GM21528 (cell line): ENCODE measurements around the gene SLC9A2.

Source experiments
- ATAC-seq: cut with Tn5 transposase; IDR thresholded peaks from one replicate; pipeline ENCODE4 v1.9.1; 2021; ENCODE audit warnings: mild to moderate bottlenecking, moderate library complexity; ENCODE audit not compliant: unreplicated experiment, low FRiP score

The SLC9A2 gene

GRCh38 chr2:102619414-102620319 lies at the start of gene SLC9A2:
Gene SLC9A2 (plus strand): TSS chr2:102619553. CDS start chr2:102619849, 296 bp downstream.
- ATAC-seq = no peak

GRCh38 chr2:102575888-102576287 lies 43.5 kb upstream of the SLC9A2 start:
- ATAC-seq = no peak

GRCh38 chr2:102578376-102578775 lies 41.0 kb upstream of the SLC9A2 start:
- ATAC-seq = no peak

GRCh38 chr2:102581911-102582310 lies 37.4 kb upstream of the SLC9A2 start:
- no peak for ATAC-seq

- ATAC-seq = no peak
Observed at GRCh38 chr2:102582845-102583244, 36.5 kb upstream of the SLC9A2 start.

GRCh38 chr2:102585847-102586404 lies 33.4 kb upstream of the SLC9A2 start:
- no peak for ATAC-seq

- no peak for ATAC-seq
Observed at GRCh38 chr2:102588213-102588939, 31.0 kb upstream of the SLC9A2 start.

GRCh38 chr2:102589444-102589843 lies 29.9 kb upstream of the SLC9A2 start:
- no peak for ATAC-seq

GRCh38 chr2:102591491-102592045 lies 27.8 kb upstream of the SLC9A2 start:
- ATAC-seq = no peak

- ATAC-seq = no peak
Observed at GRCh38 chr2:102592601-102593000, 26.8 kb upstream of the SLC9A2 start.

- ATAC-seq = no peak
Observed at GRCh38 chr2:102593516-102593915, 25.8 kb upstream of the SLC9A2 start.

GRCh38 chr2:102594445-102595016 lies 24.8 kb upstream of the SLC9A2 start:
- no peak for ATAC-seq

GRCh38 chr2:102597788-102598187 lies 21.6 kb upstream of the SLC9A2 start:
- no peak for ATAC-seq

GRCh38 chr2:102599486-102599885 lies 19.9 kb upstream of the SLC9A2 start:
- ATAC-seq = no peak

GRCh38 chr2:102601730-102602129 lies 17.6 kb upstream of the SLC9A2 start:
- no peak for ATAC-seq

GRCh38 chr2:102603904-102604303 lies 15.4 kb upstream of the SLC9A2 start:
- ATAC-seq = no peak

- no peak for ATAC-seq
Observed at GRCh38 chr2:102604769-102605168, 14.6 kb upstream of the SLC9A2 start.

GRCh38 chr2:102606353-102606752 lies 13.0 kb upstream of the SLC9A2 start:
- ATAC-seq = no peak

- ATAC-seq = peak; percentile 87
Observed at GRCh38 chr2:102615620-102616436, 3.5 kb upstream of the SLC9A2 start.
